ENCODE data around the gene HOXA13. TPM values are rescaled to one million over a fixed set of nuclear protein-coding genes. Genes with fewer than 3 reads are reported as not detected.
A peak's percentile ranks its signal among the peaks of the same experiment; 100 is the strongest.

Gene HOXA13
- total RNA-seq, 4 donors from 2014 or later, result 0.63 to 1.5 (median 0.72) TPM

DNA sequence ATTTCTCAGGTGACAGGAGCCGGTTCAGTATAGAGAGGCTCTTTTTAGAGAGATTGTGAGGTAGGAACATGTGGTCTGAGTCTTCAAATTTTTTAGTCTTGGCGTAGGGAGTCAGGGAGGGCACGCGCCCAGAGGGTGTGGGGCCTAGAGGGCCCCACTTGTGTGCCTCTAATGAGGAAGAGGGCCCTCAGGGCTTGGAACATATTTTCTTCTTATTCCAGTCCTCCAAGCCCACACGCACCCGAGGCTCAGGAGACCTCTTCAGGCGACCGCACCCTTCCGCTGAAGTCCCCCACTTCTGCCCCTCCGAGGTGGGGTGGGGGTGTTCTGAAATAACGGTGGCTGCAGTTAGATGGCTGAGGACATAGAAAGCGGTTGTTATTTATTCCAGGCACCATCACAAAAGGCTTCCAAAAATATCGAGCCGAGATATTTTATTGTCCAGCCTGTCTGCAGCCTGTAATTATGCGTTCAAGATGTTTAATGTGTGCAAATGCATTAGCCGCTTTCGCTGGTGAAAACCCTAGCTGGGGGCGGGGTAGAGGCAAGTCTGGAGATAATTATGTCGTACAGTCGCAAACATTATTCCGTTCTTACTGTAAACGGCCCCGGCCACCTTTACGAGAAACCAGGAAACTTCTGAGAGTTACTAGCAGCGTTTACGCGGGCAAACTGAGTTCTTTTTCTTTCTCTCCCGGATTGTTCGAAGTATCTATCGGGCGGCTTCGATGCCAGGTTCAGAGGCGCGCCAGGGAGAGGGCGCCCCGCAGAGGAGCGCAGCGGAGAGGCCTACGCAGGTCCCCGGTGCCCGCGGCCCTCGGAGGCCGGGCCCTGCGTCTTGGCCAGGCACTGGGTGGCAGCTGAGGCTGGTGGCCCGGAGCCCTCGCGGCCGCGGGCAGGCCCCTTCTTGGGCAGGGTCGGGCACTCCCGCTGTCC is 12.9 kb upstream of the HOXA13 start:
- H3K27me3 ChIP-seq, result peaks cover 0 to 88% of the 10 kb centered on the region in 2 donors
- 19 to 21% methylated on average over 43 to 52 of the region's 52 CpGs for WGBS, 2 donors
- H3K9me3 ChIP-seq, result no peaks in the 10 kb centered on the region
- peaks cover 0 to 27% (median 12%) of the 10 kb centered on the region in 4 donors for H3K4me1 ChIP-seq
- TF ChIP-seq, protein P1, sequence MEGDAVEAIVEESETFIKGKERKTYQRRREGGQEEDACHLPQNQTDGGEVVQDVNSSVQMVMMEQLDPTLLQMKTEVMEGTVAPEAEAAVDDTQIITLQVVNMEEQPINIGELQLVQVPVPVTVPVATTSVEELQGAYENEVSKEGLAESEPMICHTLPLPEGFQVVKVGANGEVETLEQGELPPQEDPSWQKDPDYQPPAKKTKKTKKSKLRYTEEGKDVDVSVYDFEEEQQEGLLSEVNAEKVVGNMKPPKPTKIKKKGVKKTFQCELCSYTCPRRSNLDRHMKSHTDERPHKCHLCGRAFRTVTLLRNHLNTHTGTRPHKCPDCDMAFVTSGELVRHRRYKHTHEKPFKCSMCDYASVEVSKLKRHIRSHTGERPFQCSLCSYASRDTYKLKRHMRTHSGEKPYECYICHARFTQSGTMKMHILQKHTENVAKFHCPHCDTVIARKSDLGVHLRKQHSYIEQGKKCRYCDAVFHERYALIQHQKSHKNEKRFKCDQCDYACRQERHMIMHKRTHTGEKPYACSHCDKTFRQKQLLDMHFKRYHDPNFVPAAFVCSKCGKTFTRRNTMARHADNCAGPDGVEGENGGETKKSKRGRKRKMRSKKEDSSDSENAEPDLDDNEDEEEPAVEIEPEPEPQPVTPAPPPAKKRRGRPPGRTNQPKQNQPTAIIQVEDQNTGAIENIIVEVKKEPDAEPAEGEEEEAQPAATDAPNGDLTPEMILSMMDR (IDR thresholded peaks at IDR 0.05), result no peak
- TF ChIP-seq EP300 (IDR thresholded peaks at IDR 0.05), result no peak
- no peak for TF ChIP-seq POLR2A (IDR thresholded peaks at IDR 0.05)
- no peak overlapping the region for H3K27ac ChIP-seq
- no peak for DNase-seq (ENCODE audit: low spot score in 2 of 2)
- no peak overlapping the region for H3K4me3 ChIP-seq
- H3K36me3 ChIP-seq, result no peaks in the 10 kb centered on the region

DNA sequence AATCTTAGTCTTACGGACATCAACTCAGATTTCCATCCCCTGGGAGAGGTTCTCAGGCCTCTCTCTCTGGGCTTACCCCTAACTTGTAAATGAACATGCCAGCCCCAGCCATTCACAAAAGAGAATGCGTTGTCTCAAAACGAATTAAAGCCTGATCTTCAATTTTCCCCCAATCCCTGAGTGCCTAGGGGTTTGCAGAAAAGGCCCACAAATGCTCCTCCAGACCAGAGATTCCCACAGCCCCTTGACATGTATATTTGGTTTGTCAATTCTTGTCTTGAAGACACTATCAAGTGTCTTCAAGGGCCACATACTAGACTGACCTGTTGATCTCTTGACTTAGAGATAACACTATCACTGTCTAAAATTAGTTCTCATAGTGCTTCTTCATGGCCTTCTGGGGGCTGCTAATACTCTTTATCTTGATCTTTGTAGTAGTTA is 11.9 kb upstream of the HOXA13 start:
- H3K27ac ChIP-seq, result no peak overlapping the region
- H3K36me3 ChIP-seq, result no peaks in the 10 kb centered on the region
- TF ChIP-seq EP300 (IDR thresholded peaks at IDR 0.05) (peak in 1 of 2 donors; percentile 56), POLR2A (IDR thresholded peaks at IDR 0.05) (no peak)
- TF ChIP-seq, protein P1 (IDR thresholded peaks at IDR 0.05), result no peak
- peaks cover 0 to 88% of the 10 kb centered on the region in 2 donors for H3K27me3 ChIP-seq
- WGBS, 2 donors, result 50 to 62% methylated on average over 3 of the region's 3 CpGs
- no peaks in the 10 kb centered on the region for H3K9me3 ChIP-seq
- DNase-seq (ENCODE audit: low spot score in 2 of 2), result no peak
- no peak overlapping the region for H3K4me3 ChIP-seq
- H3K4me1 ChIP-seq, result peaks cover 0 to 27% (median 12%) of the 10 kb centered on the region in 4 donors

DNA sequence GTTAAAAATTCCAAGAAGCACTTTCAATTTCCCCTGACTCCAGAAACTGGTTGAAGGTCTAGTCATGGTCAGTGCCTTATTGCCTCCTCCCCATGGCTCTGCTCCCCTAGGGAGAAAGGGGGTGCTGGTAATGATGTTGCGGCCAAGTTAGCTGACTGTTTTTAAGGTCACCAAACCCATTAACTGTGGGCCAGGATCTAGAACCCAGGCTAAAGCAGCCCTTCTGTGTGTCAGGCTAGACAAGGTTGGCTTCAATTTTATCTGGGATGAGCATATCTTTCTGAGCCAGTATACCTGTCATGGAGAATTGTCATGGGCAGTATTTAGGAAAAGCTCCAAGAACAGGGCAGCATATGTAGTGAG is 11.2 kb upstream of the HOXA13 start:
- no peak overlapping the region for H3K4me3 ChIP-seq
- H3K36me3 ChIP-seq, result no peaks in the 10 kb centered on the region
- H3K4me1 ChIP-seq, result peaks cover 0 to 28% (median 12%) of the 10 kb centered on the region in 4 donors
- TF ChIP-seq, protein P1 (IDR thresholded peaks at IDR 0.05), result no peak
- TF ChIP-seq EP300 (IDR thresholded peaks at IDR 0.05) (no peak), POLR2A (IDR thresholded peaks at IDR 0.05) (no peak)
- H3K9me3 ChIP-seq, result no peaks in the 10 kb centered on the region
- DNase-seq (ENCODE audit: low spot score in 2 of 2), result no peak
- 83 to 84% methylated on average over 1 of the region's 1 CpG for WGBS, 2 donors
- H3K27ac ChIP-seq, result no peak overlapping the region
- peaks cover 0 to 93% of the 10 kb centered on the region in 2 donors for H3K27me3 ChIP-seq

DNA sequence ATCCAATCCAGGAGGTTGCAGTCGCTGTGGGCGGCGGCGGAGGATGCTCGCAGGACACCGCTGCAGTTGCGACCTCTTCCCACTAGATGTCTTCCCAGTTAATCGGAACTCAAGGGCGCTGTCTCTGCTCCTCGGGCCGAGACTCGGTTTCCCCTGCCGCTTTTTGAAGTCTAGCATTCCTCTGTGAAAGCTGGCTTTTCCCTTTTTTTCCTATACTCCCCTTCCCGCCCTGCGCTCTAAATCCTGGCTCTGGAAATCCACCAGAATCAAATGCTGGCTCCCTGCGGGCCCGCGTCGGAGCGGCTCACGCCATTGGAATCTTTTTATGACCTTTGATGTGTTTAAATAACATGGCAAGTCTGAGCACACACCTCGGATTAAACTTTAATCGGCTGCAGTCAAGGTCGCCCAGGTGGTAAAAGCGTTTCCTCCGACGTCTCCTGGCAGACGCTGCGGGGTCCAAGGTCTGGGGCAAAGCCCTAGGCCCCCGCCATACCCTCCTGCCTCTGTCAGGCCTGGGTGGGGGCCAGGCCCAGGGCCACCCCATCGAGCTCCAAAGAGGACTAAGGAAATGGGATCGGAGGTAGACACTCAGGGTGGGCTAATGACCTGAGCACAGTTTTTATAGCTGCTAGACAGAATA is 10.7 kb upstream of the HOXA13 start:
- Histone ChIP-seq H3K9me3 (no peaks in the 10 kb centered on the region), H3K4me3 (peak overlapping the region in 1 of 4 donors; percentile 29), H3K27ac (no peak overlapping the region), H3K27me3 (peaks cover 0 to 98% of the 10 kb centered on the region in 2 donors), H3K36me3 (no peaks in the 10 kb centered on the region), H3K4me1 (peaks cover 0 to 33% (median 14%) of the 10 kb centered on the region in 4 donors)
- 15 to 18% methylated on average over 32 of the region's 32 CpGs for WGBS, 2 donors
- DNase-seq (ENCODE audit: low spot score in 2 of 2), result peak; percentile 46 to 66
- no peak for TF ChIP-seq EP300 (IDR thresholded peaks at IDR 0.05)
- TF ChIP-seq, protein P1 (IDR thresholded peaks at IDR 0.05), result peak; percentile 69 to 84 (median 76)

All from tibial nerve (tissue), 4 donors.